GM19023 (cell line): ENCODE data around the gene VPREB3.

Experiments
- ATAC-seq: cut with Tn5 transposase; IDR thresholded peaks from one replicate; pipeline ENCODE4 v1.9.1; 2021; ENCODE audit warnings: mild to moderate bottlenecking, moderate library complexity; ENCODE audit not compliant: unreplicated experiment

VPREB3 gene

GRCh38 chr22:23767673-23768548, 13.7 kb upstream of the VPREB3 start, which contains the start of gene CHCHD10:
Gene CHCHD10 (minus strand): TSS chr22:23767972. CDS start chr22:23767874, 98 bp downstream.
- ATAC-seq = peak; percentile 48

- no peak for ATAC-seq
Observed at GRCh38 chr22:23767303-23767672, 13.1 kb upstream of the VPREB3 start.

- ATAC-seq = no peak
Observed at GRCh38 chr22:23764899-23765881, 11.0 kb upstream of the VPREB3 start.

GRCh38 chr22:23763954-23764353, 9.7 kb upstream of the VPREB3 start:
- no peak for ATAC-seq

- ATAC-seq = no peak
Observed at GRCh38 chr22:23763579-23763945, 9.3 kb upstream of the VPREB3 start.

- ATAC-seq = no peak
Observed at GRCh38 chr22:23762842-23763578, 8.8 kb upstream of the VPREB3 start, which contains the start of gene C22orf15. Gene C22orf15 (plus strand): TSS chr22:23762990. CDS start chr22:23763307, 317 bp downstream.

GRCh38 chr22:23760056-23760455, 5.8 kb upstream of the VPREB3 start:
- no peak for ATAC-seq

GRCh38 chr22:23759566-23759965, 5.3 kb upstream of the VPREB3 start:
- ATAC-seq = no peak

- ATAC-seq = no peak
Observed at GRCh38 chr22:23756891-23757290, 2.7 kb upstream of the VPREB3 start.

GRCh38 chr22:23755711-23756110, 1.5 kb upstream of the VPREB3 start:
- no peak for ATAC-seq

GRCh38 chr22:23754980-23755636, 883 bp upstream of the VPREB3 start:
- ATAC-seq = no peak

- no peak for ATAC-seq
Observed at GRCh38 chr22:23753385-23753784, 840 bp downstream of the VPREB3 start.

- ATAC-seq = no peak
Observed at GRCh38 chr22:23752750-23753149, 1.5 kb downstream of the VPREB3 start.

GRCh38 chr22:23752090-23752691, 2.0 kb downstream of the VPREB3 start:
- no peak for ATAC-seq

- no peak for ATAC-seq
Observed at GRCh38 chr22:23751441-23751996, 2.7 kb downstream of the VPREB3 start.

GRCh38 chr22:23750714-23751440, 3.3 kb downstream of the VPREB3 start, which contains the start of gene ZNF70:
Gene ZNF70 (minus strand): TSS chr22:23751112. CDS start chr22:23745140, 5,972 bp downstream.
- ATAC-seq = peak; percentile 76

- no peak for ATAC-seq
Observed at GRCh38 chr22:23750367-23750713, 3.9 kb downstream of the VPREB3 start.

- ATAC-seq = no peak
Observed at GRCh38 chr22:23749841-23750301, 4.4 kb downstream of the VPREB3 start.

GRCh38 chr22:23745791-23746190, 8.4 kb downstream of the VPREB3 start:
- ATAC-seq = no peak
